Osteoblast (primary cell): ENCODE data around the gene RPS24. TPM values are rescaled to one million over a fixed set of nuclear protein-coding genes. Genes with fewer than 3 reads are reported as not detected.
A peak's percentile ranks its signal among the peaks of the same experiment; 100 is the strongest.

Source experiments
- DNase-seq: peaks from one replicate; pipeline ENCODE4 v3.0.0; 2011; ENCODE audit warnings: low spot score, mixed read lengths; ENCODE audit not compliant: insufficient read length; ENCODE audit errors: missing footprints
- H2AFZ ChIP-seq: 2 replicates; pipeline ENCODE4 v1.6.0; 2011; ENCODE audit warnings: mild to moderate bottlenecking, low read length
- H3K27ac ChIP-seq: 2 replicates; pipeline ENCODE4 v1.5.1; 2011; ENCODE audit warnings: mild to moderate bottlenecking, low read depth, low read length, moderate library complexity
- H3K27me3 ChIP-seq: 2 replicates; pipeline ENCODE4 v1.6.0; 2012; ENCODE audit warnings: mild to moderate bottlenecking, control low read depth, inconsistent platforms, low read length, moderate library complexity; ENCODE audit not compliant: insufficient read depth
- H3K36me3 ChIP-seq: 2 replicates; pipeline ENCODE4 v1.5.1; 2011; ENCODE audit warnings: mild to moderate bottlenecking, low read length, control low read depth, moderate library complexity; ENCODE audit not compliant: insufficient read depth
- H3K4me1 ChIP-seq: 2 replicates; pipeline ENCODE4 v1.5.1; 2011; ENCODE audit warnings: mild to moderate bottlenecking, low read length, control low read depth, moderate library complexity; ENCODE audit not compliant: insufficient read depth
- H3K4me2 ChIP-seq: 2 replicates; pipeline ENCODE4 v1.6.0; 2011; ENCODE audit warnings: mild to moderate bottlenecking, low read length; ENCODE audit not compliant: insufficient read depth
- H3K4me3 ChIP-seq: fragments of 200-600 bp; sonication (generic); 3 replicates; pipeline ENCODE4 v1.5.1; 2012; ENCODE audit warnings: mild to moderate bottlenecking, low read length, inconsistent platforms; ENCODE audit not compliant: insufficient read depth
- H3K79me2 ChIP-seq: 2 replicates; pipeline ENCODE4 v1.6.0; 2012; ENCODE audit warnings: mild to moderate bottlenecking, low read length, control low read depth, inconsistent platforms; ENCODE audit not compliant: insufficient read depth
- H3K9me3 ChIP-seq: 2 replicates; pipeline ENCODE4 v1.5.1; 2011; ENCODE audit warnings: low read depth, low read length, control low read depth
- H4K20me1 ChIP-seq: 2 replicates; pipeline ENCODE4 v1.6.0; 2012; ENCODE audit warnings: mild to moderate bottlenecking, low read length, control low read depth; ENCODE audit not compliant: insufficient read depth
- CTCF ChIP-seq: IDR thresholded peaks from 2 replicates; pipeline ENCODE4 v1.5.1; 2011; ENCODE audit warnings: mild to moderate bottlenecking, low read depth, low read length, moderate library complexity; ENCODE audit errors: extremely low read depth
- total RNA-seq: library from RNA; depleted of rRNA; stranded (reverse); fragments of >200 nt; gene quantifications from 2 replicates; pipeline ENCODE4 v1.2.3, GENCODE V29; 2012

Gene RPS24
- total RNA-seq, result 1,685 and 1,757 TPM in 2 replicates

GRCh38 chr10:78033637-78034470 is at the start of gene RPS24:
TSS of gene RPS24 (plus strand) at chr10:78033863. CDS start at chr10:78033902, 39 bp downstream.
- peak; percentile 95 for DNase-seq
- Histone ChIP-seq H4K20me1 (peaks cover 46% of the 10 kb centered on the region), H3K9me3 (no peaks in the 10 kb centered on the region), H2AFZ (peak within 1 kb of the TSS; percentile 95), H3K4me3 (peak within 1 kb of the TSS; percentile 98), H3K36me3 (peaks cover 38% of the 10 kb centered on the region), H3K79me2 (peaks cover 55% of the 10 kb centered on the region), H3K4me1 (peaks cover 46% of the 10 kb centered on the region), H3K27me3 (no peaks in the 10 kb centered on the region), H3K27ac (peak within 1 kb of the TSS; percentile 71), H3K4me2 (peak within 1 kb of the TSS; percentile 95)
- no peak for TF ChIP-seq CTCF

- no peak for TF ChIP-seq CTCF
- peaks cover 3% of the 10 kb centered on the region for H4K20me1 ChIP-seq
- no peaks in the 10 kb centered on the region for H3K9me3 ChIP-seq
- no peak overlapping the region for H2AFZ ChIP-seq
- no peak overlapping the region for H3K4me2 ChIP-seq
- no peak overlapping the region for H3K4me3 ChIP-seq
- H3K79me2 ChIP-seq, result no peaks in the 10 kb centered on the region
- H3K4me1 ChIP-seq, result peaks cover 15% of the 10 kb centered on the region
- H3K27me3 ChIP-seq, result no peaks in the 10 kb centered on the region
- H3K36me3 ChIP-seq, result peaks cover 93% of the 10 kb centered on the region
- DNase-seq, result no peak
- no peak overlapping the region for H3K27ac ChIP-seq
Observed at GRCh38 chr10:77984986-77985385, 48.7 kb upstream of the RPS24 start.

GRCh38 chr10:77987671-77988255 is 45.9 kb upstream of the RPS24 start:
- Histone ChIP-seq H3K36me3 (peaks cover 91% of the 10 kb centered on the region), H4K20me1 (peaks cover 3% of the 10 kb centered on the region), H3K27me3 (no peaks in the 10 kb centered on the region), H3K79me2 (no peaks in the 10 kb centered on the region), H3K27ac (no peak overlapping the region), H3K4me2 (no peak overlapping the region), H2AFZ (no peak overlapping the region), H3K9me3 (no peaks in the 10 kb centered on the region), H3K4me1 (peaks cover 15% of the 10 kb centered on the region), H3K4me3 (no peak overlapping the region)
- no peak for DNase-seq
- no peak for TF ChIP-seq CTCF

- H3K9me3 ChIP-seq, result no peaks in the 10 kb centered on the region
- no peaks in the 10 kb centered on the region for H3K79me2 ChIP-seq
- H4K20me1 ChIP-seq, result peaks cover 2% of the 10 kb centered on the region
- peaks cover 90% of the 10 kb centered on the region for H3K36me3 ChIP-seq
- H3K4me1 ChIP-seq, result peaks cover 4% of the 10 kb centered on the region
- H2AFZ ChIP-seq, result no peak overlapping the region
- H3K4me2 ChIP-seq, result no peak overlapping the region
- peak overlapping the region; percentile 40 for H3K27ac ChIP-seq
- peak; percentile 38 for DNase-seq
- TF ChIP-seq CTCF, result no peak
- H3K27me3 ChIP-seq, result no peaks in the 10 kb centered on the region
- no peak overlapping the region for H3K4me3 ChIP-seq
Observed at GRCh38 chr10:77989081-77989724, 44.5 kb upstream of the RPS24 start.
